Pancreas (tissue), 10 donors: ENCODE measurements around the gene PEX7. TPM values are rescaled to one million over a fixed set of nuclear protein-coding genes. Genes with fewer than 3 reads are reported as not detected.
A peak's percentile ranks its signal among the peaks of the same experiment; 100 is the strongest.

Experiments used
- ATAC-seq, 4 donors: fragments of 200-7000 bp; cut with Tn5 transposase; one replicate each; pipeline versions ENCODE4 v1.8.0 to v1.9.1; 2020; ENCODE audit warnings: mild to moderate bottlenecking in 4 of 4, moderate library complexity in 4 of 4
- DNase-seq, 6 donors: peaks; one replicate each; pipeline ENCODE4 v3.0.0-alpha.2; 2020
- FAIRE-seq: peaks from 2 replicates; lab custom pipeline; 2012; peaks lifted over from hg19 to GRCh38; lab: Jason Lieb, UNC
- H3K27ac ChIP-seq, 4 donors: fragments of 200-600 bp; sonication (generic); 1 replicate in 3 of 4; 2 replicates in 1 of 4; pipeline versions ENCODE4 v1.5.0 to v1.8.0; 2020
- H3K27me3 ChIP-seq, 4 donors: fragments of 200-600 bp; one replicate each; pipeline ENCODE4 v1.8.0; 2021
- H3K36me3 ChIP-seq, 3 donors: fragments of 200-600 bp; sonication (generic) in 1 of 3; one replicate each; pipeline versions ENCODE4 v1.5.0 to v1.8.0; 2020 to 2021
- H3K4me1 ChIP-seq, 3 donors: fragments of 200-600 bp; one replicate each; pipeline ENCODE4 v1.8.0; 2021
- H3K4me3 ChIP-seq, 4 donors: fragments of 200-600 bp; sonication (generic) in 2 of 4; one replicate each; pipeline versions ENCODE4 v1.5.0 to v1.8.0; 2020 to 2021
- H3K9me3 ChIP-seq, 4 donors: fragments of 200-600 bp; one replicate each; pipeline ENCODE4 v1.8.0; 2021
- CTCF ChIP-seq, 4 donors: fragments of 200-600 bp; sonication (generic) in 3 of 4; IDR thresholded peaks; one replicate each; pipeline versions ENCODE4 v1.5.0 to v1.8.0; 2021; ENCODE audit warnings: antibody characterized with exemption in 4 of 4
- WGBS, 2 donors: extraction: QIAGEN DNeasy Blood & Tissue Kit; methylation state at CpG; one replicate each; pipeline ENCODE4 v1.1.7; 2013; 5-methylcytosine and 5-hydroxymethylcytosine counted together
- intact Hi-C, 3 donors: fragments of 100-400 bp; cut with DNase I; formaldehyde crosslinking; loops; one replicate each; pipeline versions ENCODE4 v1.11.1 to v1.14.2; 2022
- polyA plus RNA-seq, 2 donors: library from polyadenylated mRNA; stranded (reverse); fragments of 200-250 nt; gene quantifications; one replicate each; pipeline ENCODE4 v1.2.3, GENCODE V29; 2013
- total RNA-seq, 6 donors: library from RNA; stranded (reverse); fragmentation: NEBNext Ultra II Directional in 4 of 6; extraction: Animal tissue kit (Norgen Biotek cat#: 25700) in 4 of 6; gene quantifications; one replicate each; pipeline versions ENCODE4 v1.2.1 to v1.2.4, GENCODE V29; 2021 to 2023
- donor health status: healthy with polysubstance abuse.
- donor health status: DM: no; HTN: no; CAD: no; lungs with moderate emphysema.
- donor health status: DM: no; HTN: no; CAD: no.
- donor health status: control.
- donor health status: control.
- donor health status: Bipolar disorder and iron deficiency.
- donor health status: DM: yes; HTN: yes; CAD: no.
- donor health status: DM: no; HTN: no; CAD: no.
- donor health status: DM: no; HTN: no; CAD: no.
- donor health status: DM: yes; HTN: yes; CAD: no.

PEX7 gene
- total and polyA plus RNA-seq, 8 donors = 3.9 to 9.3 (median 6.8) TPM

GRCh38 chr6:136886091-136886490 is 63.7 kb downstream of the PEX7 start:
- Histone ChIP-seq H3K27ac (no peak overlapping the region), H3K9me3 (no peaks in the 10 kb centered on the region), H3K27me3 (no peaks in the 10 kb centered on the region), H3K4me3 (no peak overlapping the region), H3K36me3 (no peaks in the 10 kb centered on the region), H3K4me1 (peaks cover 7 to 41% (median 28%) of the 10 kb centered on the region in 3 donors)
- FAIRE-seq (no peak), DNase-seq (no peak), ATAC-seq (peak; percentile 32 to 64 (median 51))
- 66 to 68% methylated on average over 3 of the region's 3 CpGs for WGBS, 2 donors
- intact Hi-C loops = no loop called here
- no peak for TF ChIP-seq CTCF (IDR thresholded peaks at IDR 0.05)

- Histone ChIP-seq H3K36me3 (no peaks in the 10 kb centered on the region), H3K4me3 (no peak overlapping the region), H3K27me3 (no peaks in the 10 kb centered on the region), H3K9me3 (no peaks in the 10 kb centered on the region), H3K27ac (no peak overlapping the region), H3K4me1 (peaks cover 7 to 38% (median 28%) of the 10 kb centered on the region in 3 donors)
- DNase-seq = no peak
- TF ChIP-seq CTCF (IDR thresholded peaks at IDR 0.05) = no peak
- intact Hi-C loops = no loop called here
- WGBS, 2 donors = 14 to 18% methylated on average over 1 of the region's 1 CpG
- no peak for FAIRE-seq
- ATAC-seq = no peak
Observed at GRCh38 chr6:136887953-136888352, 65.6 kb downstream of the PEX7 start.

GRCh38 chr6:136889271-136890193 is 67.1 kb downstream of the PEX7 start:
- TF ChIP-seq CTCF (IDR thresholded peaks at IDR 0.05) = no peak
- ATAC-seq = peak; percentile 88 to 94 (median 91)
- 29 to 31% methylated on average over 6 of the region's 6 CpGs for WGBS, 2 donors
- FAIRE-seq = no peak
- Histone ChIP-seq H3K4me3 (peak overlapping the region in 1 of 4 donors; percentile 10), H3K36me3 (no peaks in the 10 kb centered on the region), H3K27ac (peak overlapping the region in 1 of 4 donors; percentile 5), H3K27me3 (no peaks in the 10 kb centered on the region), H3K9me3 (no peaks in the 10 kb centered on the region), H3K4me1 (peaks cover 7 to 29% (median 20%) of the 10 kb centered on the region in 3 donors)
- peak in 2 of 6 donors; percentile 7 to 20 for DNase-seq
- intact Hi-C loops = no loop called here

- TF ChIP-seq CTCF (IDR thresholded peaks at IDR 0.05) = no peak
- 37 to 41% methylated on average over 4 of the region's 4 CpGs for WGBS, 2 donors
- H3K27ac ChIP-seq = peak overlapping the region in 1 of 4 donors; percentile 5
- no peaks in the 10 kb centered on the region for H3K36me3 ChIP-seq
- H3K27me3 ChIP-seq = no peaks in the 10 kb centered on the region
- H3K4me1 ChIP-seq = peaks cover 7 to 23% (median 20%) of the 10 kb centered on the region in 3 donors
- ATAC-seq (peak; percentile 13 to 61 (median 36)), FAIRE-seq (no peak), DNase-seq (no peak)
- intact Hi-C loops = no loop called here
- H3K9me3 ChIP-seq = no peaks in the 10 kb centered on the region
- H3K4me3 ChIP-seq = no peak overlapping the region
Observed at GRCh38 chr6:136890194-136890839, 67.9 kb downstream of the PEX7 start.
